Loucy (cell line): ENCODE data around the gene IL7R.

Source experiments
- H2AFZ ChIP-seq: fragments of 200-600 bp; sonication (generic); 2 replicates; pipeline ENCODE4 v1.6.0; 2016; ENCODE audit warnings: antibody characterized with exemption, mild to moderate bottlenecking, low read length, moderate library complexity
- H3F3A ChIP-seq: fragments of 200-600 bp; 2 replicates; pipeline ENCODE4 v1.6.0; 2016; ENCODE audit warnings: antibody characterized with exemption, low read depth, mild to moderate bottlenecking
- H3K27me3 ChIP-seq: fragments of 200-600 bp; sonication (generic); 2 replicates; pipeline ENCODE4 v1.6.1; 2014; ENCODE audit warnings: low read length, mild to moderate bottlenecking; ENCODE audit not compliant: insufficient read depth, poor library complexity, severe bottlenecking
- H3K36me3 ChIP-seq: fragments of 200-600 bp; sonication (generic); 2 replicates; pipeline ENCODE4 v1.6.1; 2016; ENCODE audit warnings: low read length; ENCODE audit not compliant: insufficient read depth
- H3K4me1 ChIP-seq: fragments of 200-600 bp; sonication (generic); 2 replicates; pipeline ENCODE4 v1.5.1; 2014; ENCODE audit warnings: low read length, mild to moderate bottlenecking; ENCODE audit not compliant: insufficient read depth, poor library complexity, severe bottlenecking
- H3K4me2 ChIP-seq: fragments of 200-600 bp; sonication (generic); 2 replicates; pipeline ENCODE4 v1.6.0; 2014; ENCODE audit warnings: antibody characterized with exemption, low read length, low read depth, mild to moderate bottlenecking; ENCODE audit not compliant: poor library complexity, severe bottlenecking
- H3K4me3 ChIP-seq: fragments of 200-600 bp; sonication (generic); 2 replicates; pipeline ENCODE4 v1.5.1; 2014; ENCODE audit warnings: low read length, mild to moderate bottlenecking, mixed read lengths; ENCODE audit not compliant: poor library complexity, severe bottlenecking
- H3K79me2 ChIP-seq: fragments of 200-600 bp; sonication (generic); 2 replicates; pipeline ENCODE4 v1.6.1; 2014; ENCODE audit warnings: low read length; ENCODE audit not compliant: insufficient read depth
- H3K9ac ChIP-seq: fragments of 200-600 bp; sonication (generic); 2 replicates; pipeline ENCODE4 v1.6.0; 2014; ENCODE audit warnings: mild to moderate bottlenecking, low read depth, low read length, moderate library complexity; ENCODE audit not compliant: poor library complexity, severe bottlenecking
- H3K9me2 ChIP-seq: fragments of 200-600 bp; sonication (generic); replicated peaks from 2 replicates; pipeline ENCODE4 v1.6.1; 2016; ENCODE audit warnings: low read depth, low read length, mixed read lengths
- H3K9me3 ChIP-seq: fragments of 200-600 bp; sonication (generic); 2 replicates; pipeline ENCODE4 v1.6.1; 2014; ENCODE audit warnings: mild to moderate bottlenecking, antibody characterized with exemption, low read length, low read depth; ENCODE audit not compliant: insufficient read depth
- H4K20me1 ChIP-seq: fragments of 200-600 bp; sonication (generic); 2 replicates; pipeline ENCODE4 v1.6.0; 2014; ENCODE audit warnings: antibody characterized with exemption, low read length, mild to moderate bottlenecking; ENCODE audit not compliant: insufficient read depth, poor library complexity, severe bottlenecking
- EZH2phosphoT487 ChIP-seq: fragments of 200-600 bp; IDR thresholded peaks from 2 replicates; pipeline ENCODE4 v1.6.1; 2018; ENCODE audit warnings: antibody characterized with exemption, mild to moderate bottlenecking, moderate library complexity, borderline replicate concordance
- TF ChIP-seq, protein P1 (sequence below): fragments of 200-600 bp; sonication (generic); conservative IDR thresholded peaks from 2 replicates; pipeline ENCODE4 v1.5.1; 2014; ENCODE audit warnings: mild to moderate bottlenecking, antibody characterized with exemption, low read length

The IL7R gene

DNA sequence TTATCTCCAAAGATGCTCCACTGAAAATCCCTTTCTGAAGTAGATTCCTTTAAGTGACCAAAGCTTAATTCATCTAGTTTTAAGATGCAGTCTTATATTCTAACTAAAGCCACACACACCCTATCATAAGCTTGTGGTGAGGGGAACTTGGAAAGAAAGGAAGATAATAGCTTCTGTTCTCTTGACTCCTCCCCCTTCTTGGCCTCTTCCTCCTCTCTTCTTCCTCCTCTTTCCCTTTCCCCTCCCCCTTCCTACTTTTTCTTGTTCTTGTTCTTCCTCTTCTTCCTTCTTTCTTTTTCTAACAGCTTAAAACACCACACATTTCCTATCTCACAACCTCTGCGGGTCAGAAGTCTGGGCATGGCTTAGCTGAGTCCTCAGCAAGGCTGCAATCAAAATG is 23.5 kb downstream of the IL7R start:
- H3K9me2 ChIP-seq = no peaks in the 10 kb centered on the region
- peaks cover 5% of the 10 kb centered on the region; the same call in 1 of the 2 replicates for H3F3A ChIP-seq
- H3K4me1 ChIP-seq = peaks cover 42% of the 10 kb centered on the region
- TF ChIP-seq, protein P1, sequence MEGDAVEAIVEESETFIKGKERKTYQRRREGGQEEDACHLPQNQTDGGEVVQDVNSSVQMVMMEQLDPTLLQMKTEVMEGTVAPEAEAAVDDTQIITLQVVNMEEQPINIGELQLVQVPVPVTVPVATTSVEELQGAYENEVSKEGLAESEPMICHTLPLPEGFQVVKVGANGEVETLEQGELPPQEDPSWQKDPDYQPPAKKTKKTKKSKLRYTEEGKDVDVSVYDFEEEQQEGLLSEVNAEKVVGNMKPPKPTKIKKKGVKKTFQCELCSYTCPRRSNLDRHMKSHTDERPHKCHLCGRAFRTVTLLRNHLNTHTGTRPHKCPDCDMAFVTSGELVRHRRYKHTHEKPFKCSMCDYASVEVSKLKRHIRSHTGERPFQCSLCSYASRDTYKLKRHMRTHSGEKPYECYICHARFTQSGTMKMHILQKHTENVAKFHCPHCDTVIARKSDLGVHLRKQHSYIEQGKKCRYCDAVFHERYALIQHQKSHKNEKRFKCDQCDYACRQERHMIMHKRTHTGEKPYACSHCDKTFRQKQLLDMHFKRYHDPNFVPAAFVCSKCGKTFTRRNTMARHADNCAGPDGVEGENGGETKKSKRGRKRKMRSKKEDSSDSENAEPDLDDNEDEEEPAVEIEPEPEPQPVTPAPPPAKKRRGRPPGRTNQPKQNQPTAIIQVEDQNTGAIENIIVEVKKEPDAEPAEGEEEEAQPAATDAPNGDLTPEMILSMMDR = no peak
- no peak for TF ChIP-seq EZH2phosphoT487
- no peak overlapping the region for H3K9ac ChIP-seq
- H3K79me2 ChIP-seq = no peaks in the 10 kb centered on the region
- no peak overlapping the region for H3K4me3 ChIP-seq
- peak overlapping the region; percentile 86 for H2AFZ ChIP-seq
- no peak overlapping the region for H3K4me2 ChIP-seq
- H3K36me3 ChIP-seq = no peaks in the 10 kb centered on the region
- H3K9me3 ChIP-seq = no peaks in the 10 kb centered on the region
- H4K20me1 ChIP-seq = no peaks in the 10 kb centered on the region
- no peaks in the 10 kb centered on the region for H3K27me3 ChIP-seq

- Histone ChIP-seq H3F3A (peaks cover 6% of the 10 kb centered on the region; the same call in 1 of the 2 replicates), H3K36me3 (no peaks in the 10 kb centered on the region), H3K4me1 (peaks cover 57% of the 10 kb centered on the region), H3K27me3 (no peaks in the 10 kb centered on the region), H3K9ac (no peak overlapping the region), H3K4me2 (no peak overlapping the region), H3K4me3 (no peak overlapping the region), H3K9me2 (no peaks in the 10 kb centered on the region), H2AFZ (no peak overlapping the region), H4K20me1 (no peaks in the 10 kb centered on the region), H3K79me2 (no peaks in the 10 kb centered on the region), H3K9me3 (no peaks in the 10 kb centered on the region)
- TF ChIP-seq EZH2phosphoT487 = no peak
- TF ChIP-seq, protein P1 = no peak
Observed at GRCh38 chr5:35881758-35882157, 25.1 kb downstream of the IL7R start.

DNA sequence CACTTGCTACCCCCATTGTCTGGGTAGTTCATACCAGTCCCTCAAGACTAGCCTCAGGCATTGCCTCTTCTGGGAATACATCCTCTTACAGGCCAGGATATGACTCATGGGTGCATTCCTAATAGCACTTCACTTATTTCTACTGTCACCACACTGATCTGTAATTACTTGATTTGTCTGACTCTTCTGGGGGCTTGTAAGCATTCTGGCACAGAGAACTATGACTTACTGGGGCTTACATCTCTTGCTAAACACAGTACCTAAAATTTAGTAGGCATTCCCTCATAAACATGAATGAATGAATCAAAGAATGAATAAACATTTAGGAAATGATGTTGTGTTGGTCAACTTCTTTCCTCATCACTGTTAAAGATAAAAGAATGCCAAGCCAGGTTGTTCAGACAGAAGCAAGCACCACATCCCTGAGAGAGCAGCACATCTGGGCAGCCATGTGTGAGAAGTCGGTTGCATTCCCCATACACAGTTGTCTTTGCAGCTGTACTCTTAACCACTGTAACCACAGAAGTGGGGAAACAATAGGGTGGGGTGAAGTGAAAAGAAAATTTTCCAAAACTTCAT is 27.6 kb downstream of the IL7R start:
- Histone ChIP-seq H3K79me2 (no peaks in the 10 kb centered on the region), H3K27me3 (no peaks in the 10 kb centered on the region), H2AFZ (no peak overlapping the region), H4K20me1 (no peaks in the 10 kb centered on the region), H3K36me3 (no peaks in the 10 kb centered on the region), H3K9ac (peak overlapping the region; percentile 33), H3K4me2 (peak overlapping the region; percentile 55), H3K4me1 (peaks cover 58% of the 10 kb centered on the region), H3K9me3 (no peaks in the 10 kb centered on the region), H3F3A (peaks cover 6% of the 10 kb centered on the region; the same call in 1 of the 2 replicates), H3K4me3 (peak overlapping the region; percentile 39), H3K9me2 (no peaks in the 10 kb centered on the region)
- TF ChIP-seq, protein P1 = no peak
- no peak for TF ChIP-seq EZH2phosphoT487
